Measurements from ENCODE around the gene FGF1. TPM values are rescaled to one million over a fixed set of nuclear protein-coding genes. Genes with fewer than 3 reads are reported as not detected.

Gene FGF1
- total and polyA plus RNA-seq, 2 donors (not counting 1 experiment from before 2014, with no cell fraction given) = not detected

GRCh38 chr5:142610176-142611001 is 75.5 kb downstream of the FGF1 start:
- intact Hi-C loops (cut with micrococcal nuclease) = loop anchor here (1.0 kb wide), 1 partner anchor 278 kb away; no protein-coding TSS in a partner anchor
- no peak overlapping the region for H3K4me3 Mint-ChIP-seq
- POLR2A ChIA-PET = no interaction called here
- H2AFZ ChIP-seq (ENCODE audit: insufficient read depth, low read depth, low read length, poor library complexity, severe bottlenecking) = no peak overlapping the region
- H3K9me3 Mint-ChIP-seq (ENCODE audit: insufficient read depth) = no peaks in the 10 kb centered on the region
- ATAC-seq (ENCODE audit: low read depth) (no peak), DNase-seq (no peak)
- peaks cover 27% of the 10 kb centered on the region for H3K27me3 Mint-ChIP-seq
- 95% methylated on average over 6 of the region's 6 CpGs for WGBS (ENCODE audit: insufficient coverage)
- no peaks in the 10 kb centered on the region for H3K36me3 ChIP-seq (replicated peaks in 1 of 2; ENCODE audit: control extremely low read depth in 1 of 2, control insufficient read depth in 1 of 2, extremely low read depth in 1 of 2, insufficient read depth in 2 of 2, low read length in 1 of 2)
- no peaks in the 10 kb centered on the region for H4K20me1 ChIP-seq (ENCODE audit: control insufficient read depth, insufficient read depth, low read length, poor library complexity, severe bottlenecking)
- H3K27ac Mint-ChIP-seq = no peak overlapping the region
- no peaks in the 10 kb centered on the region for H3K4me1 Mint-ChIP-seq
- H3K79me2 ChIP-seq (ENCODE audit: control insufficient read depth, insufficient read depth, low read length) = no peaks in the 10 kb centered on the region
- CTCF ChIA-PET = interaction anchor here (0.6 to 1.5 kb wide), 6 partner anchors 91 to 278 kb away, joined by 3 to 4 read pairs (median 3); no protein-coding TSS in a partner anchor
- no peak overlapping the region for H3K27ac ChIP-seq (ENCODE audit: low read length in 2 of 2)
- H3K4me1 ChIP-seq (ENCODE audit: control insufficient read depth in 2 of 2, insufficient read depth in 2 of 2, low read length in 2 of 2) = no peaks in the 10 kb centered on the region
- H3K9ac ChIP-seq (ENCODE audit: low read length) = no peak overlapping the region
- H3K4me2 ChIP-seq (replicated peaks; ENCODE audit: low read depth, low read length, poor library complexity, severe bottlenecking) = no peak overlapping the region
- TF ChIP-seq CTCF (IDR thresholded peaks at IDR 0.05) (no peak), EZH2 (IDR thresholded peaks at IDR 0.05; ENCODE audit: borderline replicate concordance, insufficient read depth, low read depth, low read length, poor library complexity, severe bottlenecking) (no peak)
- H3K4me3 ChIP-seq (ENCODE audit: control extremely low read depth in 1 of 5, extremely low read depth in 1 of 5, insufficient read depth in 1 of 5, low read depth in 2 of 5, low read length in 4 of 5) = no peak overlapping the region
- H3K27me3 ChIP-seq (replicated peaks in 1 of 4; ENCODE audit: control extremely low read depth in 1 of 4, control insufficient read depth in 3 of 4, insufficient read depth in 4 of 4, low read length in 3 of 4) = peaks cover 0 to 10% (median under 1%) of the 10 kb centered on the region in 4 experiments
- no peaks in the 10 kb centered on the region for H3K9me3 ChIP-seq (ENCODE audit: control extremely low read depth in 1 of 3, control insufficient read depth in 2 of 3, insufficient read depth in 1 of 3, low read length in 2 of 3)

DNA sequence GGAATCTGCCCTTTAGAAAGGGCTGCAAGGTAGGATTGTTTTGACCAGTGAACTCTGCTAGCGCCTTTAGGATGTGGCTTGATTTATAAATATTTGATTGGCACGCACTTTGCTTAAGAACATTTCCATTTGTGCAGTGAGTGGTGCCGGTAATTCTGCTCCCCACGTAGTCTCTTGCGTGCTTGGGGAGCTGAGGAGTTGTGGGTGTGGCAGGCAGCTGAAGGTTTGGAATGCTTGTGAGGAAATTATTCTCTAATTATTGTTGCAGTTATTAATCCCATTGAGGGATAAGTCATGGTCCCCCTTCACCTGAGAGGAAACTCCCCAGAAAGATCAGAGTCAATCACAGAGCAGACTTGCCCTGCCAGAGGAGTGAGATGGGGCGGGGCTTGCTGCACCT is 76.7 kb downstream of the FGF1 start:
- CTCF ChIA-PET = interaction anchor here (0.8 kb wide), 1 partner anchor 280 kb away, joined by 3 read pairs; no protein-coding TSS in a partner anchor
- no peak overlapping the region for H3K4me3 Mint-ChIP-seq

More for the DNA sequence above, 76.7 kb downstream of the FGF1 start:
- no peaks in the 10 kb centered on the region for H3K9me3 ChIP-seq (ENCODE audit: control extremely low read depth in 1 of 3, control insufficient read depth in 2 of 3, insufficient read depth in 1 of 3, low read length in 2 of 3)
- H3K9me3 Mint-ChIP-seq (ENCODE audit: insufficient read depth) = no peaks in the 10 kb centered on the region
- peaks cover 26% of the 10 kb centered on the region for H3K27me3 Mint-ChIP-seq
- no peak for DNase-seq
- no peak for TF ChIP-seq EZH2 (IDR thresholded peaks at IDR 0.05; ENCODE audit: borderline replicate concordance, insufficient read depth, low read depth, low read length, poor library complexity, severe bottlenecking)
- TF ChIP-seq CTCF (IDR thresholded peaks at IDR 0.05) = no peak
- 94% methylated on average over 6 of the region's 6 CpGs for WGBS (ENCODE audit: insufficient coverage)
- no peak for ATAC-seq (ENCODE audit: low read depth)
- no peak overlapping the region for H3K4me2 ChIP-seq (replicated peaks; ENCODE audit: low read depth, low read length, poor library complexity, severe bottlenecking)
- intact Hi-C loops (cut with micrococcal nuclease) = no loop called here
- POLR2A ChIA-PET = no interaction called here
- no peaks in the 10 kb centered on the region for H3K36me3 ChIP-seq (replicated peaks in 1 of 2; ENCODE audit: control extremely low read depth in 1 of 2, control insufficient read depth in 1 of 2, extremely low read depth in 1 of 2, insufficient read depth in 2 of 2, low read length in 1 of 2)
- no peak overlapping the region for H3K27ac Mint-ChIP-seq
- H4K20me1 ChIP-seq (ENCODE audit: control insufficient read depth, insufficient read depth, low read length, poor library complexity, severe bottlenecking) = no peaks in the 10 kb centered on the region
- no peak overlapping the region for H2AFZ ChIP-seq (ENCODE audit: insufficient read depth, low read depth, low read length, poor library complexity, severe bottlenecking)
- H3K4me3 ChIP-seq (ENCODE audit: control extremely low read depth in 1 of 5, extremely low read depth in 1 of 5, insufficient read depth in 1 of 5, low read depth in 2 of 5, low read length in 4 of 5) = no peak overlapping the region
- no peaks in the 10 kb centered on the region for H3K4me1 ChIP-seq (ENCODE audit: control insufficient read depth in 2 of 2, insufficient read depth in 2 of 2, low read length in 2 of 2)
- H3K4me1 Mint-ChIP-seq = no peaks in the 10 kb centered on the region
- no peaks in the 10 kb centered on the region for H3K79me2 ChIP-seq (ENCODE audit: control insufficient read depth, insufficient read depth, low read length)
- H3K9ac ChIP-seq (ENCODE audit: low read length) = no peak overlapping the region
- no peak overlapping the region for H3K27ac ChIP-seq (ENCODE audit: low read length in 2 of 2)
- peaks cover 0 to 10% (median under 1%) of the 10 kb centered on the region in 4 experiments for H3K27me3 ChIP-seq (replicated peaks in 1 of 4; ENCODE audit: control extremely low read depth in 1 of 4, control insufficient read depth in 3 of 4, insufficient read depth in 4 of 4, low read length in 3 of 4)
